ENCODE measurements around the gene LRRC23.

LRRC23 gene

DNA sequence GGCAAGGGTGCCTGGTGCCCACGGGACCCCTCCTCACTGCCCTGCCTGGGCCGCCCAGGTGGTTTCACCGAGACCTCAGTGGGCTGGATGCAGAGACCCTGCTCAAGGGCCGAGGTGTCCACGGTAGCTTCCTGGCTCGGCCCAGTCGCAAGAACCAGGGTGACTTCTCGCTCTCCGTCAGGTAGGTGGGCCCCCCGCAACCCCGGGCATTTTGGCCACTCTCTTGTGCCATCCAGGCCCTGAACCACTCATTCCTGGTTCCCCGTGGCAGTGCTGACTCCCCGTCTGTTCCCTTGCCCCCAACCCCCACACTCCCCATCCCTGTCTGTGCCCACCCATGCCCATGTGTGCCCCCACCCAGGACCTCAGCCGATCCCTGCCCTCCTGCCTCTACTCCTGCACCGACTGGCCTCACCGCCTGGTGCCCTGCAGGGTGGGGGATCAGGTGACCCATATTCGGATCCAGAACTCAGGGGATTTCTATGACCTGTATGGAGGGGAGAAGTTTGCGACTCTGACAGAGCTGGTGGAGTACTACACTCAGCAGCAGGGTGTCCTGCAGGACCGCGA, 47.0 kb downstream of the LRRC23 start:
- TF ChIP-seq, protein P1, sequence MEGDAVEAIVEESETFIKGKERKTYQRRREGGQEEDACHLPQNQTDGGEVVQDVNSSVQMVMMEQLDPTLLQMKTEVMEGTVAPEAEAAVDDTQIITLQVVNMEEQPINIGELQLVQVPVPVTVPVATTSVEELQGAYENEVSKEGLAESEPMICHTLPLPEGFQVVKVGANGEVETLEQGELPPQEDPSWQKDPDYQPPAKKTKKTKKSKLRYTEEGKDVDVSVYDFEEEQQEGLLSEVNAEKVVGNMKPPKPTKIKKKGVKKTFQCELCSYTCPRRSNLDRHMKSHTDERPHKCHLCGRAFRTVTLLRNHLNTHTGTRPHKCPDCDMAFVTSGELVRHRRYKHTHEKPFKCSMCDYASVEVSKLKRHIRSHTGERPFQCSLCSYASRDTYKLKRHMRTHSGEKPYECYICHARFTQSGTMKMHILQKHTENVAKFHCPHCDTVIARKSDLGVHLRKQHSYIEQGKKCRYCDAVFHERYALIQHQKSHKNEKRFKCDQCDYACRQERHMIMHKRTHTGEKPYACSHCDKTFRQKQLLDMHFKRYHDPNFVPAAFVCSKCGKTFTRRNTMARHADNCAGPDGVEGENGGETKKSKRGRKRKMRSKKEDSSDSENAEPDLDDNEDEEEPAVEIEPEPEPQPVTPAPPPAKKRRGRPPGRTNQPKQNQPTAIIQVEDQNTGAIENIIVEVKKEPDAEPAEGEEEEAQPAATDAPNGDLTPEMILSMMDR (IDR thresholded peaks at IDR 0.05; ENCODE audit: low read depth, low read length) = no peak
- H3K4me3 ChIP-seq (ENCODE audit: low read depth, low read length) = no peak overlapping the region

DNA sequence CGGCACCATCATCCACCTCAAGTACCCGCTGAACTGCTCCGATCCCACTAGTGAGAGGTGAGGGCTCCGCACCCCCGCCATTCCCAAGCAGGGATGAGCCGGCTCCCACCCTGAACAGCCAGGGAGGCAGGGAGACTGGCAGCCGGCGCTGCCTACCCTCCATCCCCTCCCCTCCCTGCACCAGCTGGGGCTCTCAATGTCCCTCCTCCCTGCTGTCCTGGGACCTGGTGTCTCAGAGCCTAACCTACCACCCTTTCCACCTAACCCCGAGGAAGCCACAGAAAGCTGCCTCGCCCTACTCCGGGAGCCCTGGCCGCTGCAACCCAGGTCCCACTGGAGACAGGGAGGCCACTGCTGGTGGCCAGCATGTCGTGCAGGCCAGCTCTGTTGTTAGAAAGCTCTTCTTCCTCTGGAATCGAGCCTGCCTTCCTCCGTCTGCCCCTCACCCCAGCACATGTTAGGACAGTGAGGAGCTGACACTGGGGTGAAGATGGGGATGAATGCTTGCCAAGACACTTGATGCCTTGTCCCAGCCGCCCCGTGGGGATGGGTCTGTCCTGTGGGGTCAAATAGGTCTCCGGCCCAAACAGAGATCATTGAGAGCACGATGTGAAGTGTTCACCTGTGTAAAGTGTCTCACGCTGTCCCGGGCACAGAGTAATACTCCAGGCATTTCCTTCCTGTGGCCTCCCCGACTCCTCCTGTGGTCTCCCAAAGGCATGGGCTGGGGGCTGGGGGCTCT, 47.7 kb downstream of the LRRC23 start:
- TF ChIP-seq, protein P1 (IDR thresholded peaks at IDR 0.05; ENCODE audit: low read depth, low read length) = no peak
- H3K4me3 ChIP-seq (ENCODE audit: low read depth, low read length) = no peak overlapping the region

DNA sequence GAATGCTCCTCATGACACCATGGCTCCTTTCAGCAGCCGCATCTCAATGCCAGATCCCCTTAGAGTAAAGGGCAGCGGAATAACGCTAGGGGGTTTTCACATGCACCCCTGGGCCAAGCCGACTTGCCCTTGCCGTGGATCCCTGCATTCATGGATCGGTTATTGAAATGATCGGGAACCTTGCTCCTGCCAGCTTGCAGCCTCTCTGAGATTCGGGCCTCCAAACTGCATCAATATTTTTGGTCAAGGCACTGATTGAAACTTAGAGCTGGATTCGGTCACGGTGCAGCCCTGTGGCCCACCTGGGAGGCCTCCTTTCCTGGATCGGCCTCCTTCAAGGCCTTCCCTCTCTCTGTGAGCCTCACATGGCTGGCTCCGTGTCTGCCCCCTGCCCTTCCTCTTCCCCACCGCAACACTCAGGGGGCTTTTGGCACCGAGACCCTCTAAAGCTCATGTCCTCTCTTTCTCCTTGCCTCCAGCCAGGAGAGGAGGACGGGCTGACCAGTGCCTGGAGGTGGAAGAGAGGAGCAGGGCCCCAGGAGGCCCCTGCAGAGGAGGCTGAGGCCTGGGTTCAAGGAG, 48.3 kb downstream of the LRRC23 start:
- TF ChIP-seq, protein P1 (IDR thresholded peaks at IDR 0.05; ENCODE audit: low read depth, low read length) = no peak
- no peak overlapping the region for H3K4me3 ChIP-seq (ENCODE audit: low read depth, low read length)

DNA sequence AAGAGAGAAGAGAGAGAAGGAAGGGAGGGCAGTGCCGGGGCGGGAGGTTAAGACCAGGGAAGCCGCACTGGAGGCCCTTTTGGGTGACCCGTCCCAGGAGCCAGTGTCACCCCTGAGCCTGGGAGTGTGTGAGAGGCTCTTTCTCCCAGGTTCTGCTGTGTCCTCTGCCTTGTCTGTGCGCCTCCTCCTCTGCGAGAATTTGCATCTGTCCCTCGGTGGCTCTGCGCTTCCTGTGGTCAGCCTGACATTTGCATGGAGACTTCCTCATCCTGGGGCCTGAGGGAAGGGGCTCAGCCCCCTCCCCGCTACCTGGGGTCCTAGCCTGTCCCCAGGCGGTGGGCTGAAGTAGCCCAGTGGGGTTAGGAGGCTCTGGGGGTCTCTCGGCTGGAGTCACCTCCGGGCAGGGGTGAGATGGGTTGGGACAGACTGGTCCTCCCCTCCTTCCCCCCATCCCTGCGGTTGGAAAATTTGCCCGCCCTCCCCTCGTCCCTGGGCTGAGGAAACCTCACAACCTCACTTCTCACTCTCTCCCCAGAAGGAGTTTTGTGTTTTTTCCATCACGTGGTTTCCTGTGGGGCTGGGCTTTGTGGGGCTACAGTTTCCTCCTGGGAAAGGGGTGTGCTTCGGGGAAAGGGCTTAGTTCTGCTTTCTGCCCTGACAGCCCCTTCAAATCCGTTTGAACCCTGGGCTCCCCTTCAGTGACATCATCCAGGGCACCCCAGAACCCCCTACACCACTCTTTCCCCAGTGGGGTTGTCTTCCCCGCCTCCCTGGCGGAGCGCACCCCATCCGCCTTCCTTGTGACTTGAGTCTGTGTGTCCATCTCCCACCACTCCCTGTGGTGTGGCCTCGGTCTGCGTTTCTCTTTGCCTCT, 49.1 kb downstream of the LRRC23 start:
- TF ChIP-seq, protein P1 (IDR thresholded peaks at IDR 0.05; ENCODE audit: low read depth, low read length) = no peak
- no peak overlapping the region for H3K4me3 ChIP-seq (ENCODE audit: low read depth, low read length)

DNA sequence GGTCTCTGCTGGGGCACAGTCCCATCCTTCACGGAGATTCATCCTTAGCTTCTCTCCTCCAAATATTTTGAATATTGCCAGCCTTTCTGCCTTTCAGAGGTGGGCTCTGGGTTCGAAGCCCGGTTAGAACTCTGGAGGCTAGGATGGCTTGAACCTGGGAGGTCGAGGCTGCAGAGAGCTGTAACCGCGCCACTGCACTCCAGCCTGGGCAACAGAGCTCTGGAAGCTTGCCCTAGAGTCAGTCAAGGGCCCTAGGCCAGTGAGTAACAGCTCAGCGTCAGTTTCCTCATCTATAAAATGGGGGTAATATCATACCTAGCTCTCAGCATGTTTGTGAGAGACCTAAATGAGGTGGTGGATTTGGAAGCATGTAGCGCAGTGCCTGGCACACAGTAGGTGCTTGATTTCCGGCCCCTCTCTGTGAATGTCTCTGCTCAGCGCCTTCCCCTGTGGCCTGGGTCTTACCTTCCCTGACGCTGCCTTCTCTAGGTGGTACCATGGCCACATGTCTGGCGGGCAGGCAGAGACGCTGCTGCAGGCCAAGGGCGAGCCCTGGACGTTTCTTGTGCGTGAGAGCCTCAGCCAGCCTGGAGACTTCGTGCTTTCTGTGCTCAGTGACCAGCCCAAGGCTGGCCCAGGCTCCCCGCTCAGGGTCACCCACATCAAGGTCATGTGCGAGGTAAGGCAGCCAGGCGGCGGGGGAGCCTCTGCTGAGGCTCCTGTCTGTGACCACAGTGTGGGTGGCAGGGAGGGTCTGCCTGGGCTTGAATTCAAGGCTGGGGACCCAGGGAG, 49.9 kb downstream of the LRRC23 start:
- no peak overlapping the region for H3K4me3 ChIP-seq (ENCODE audit: low read depth, low read length)

More for the DNA sequence above, 49.9 kb downstream of the LRRC23 start:
- TF ChIP-seq, protein P1 (IDR thresholded peaks at IDR 0.05; ENCODE audit: low read depth, low read length) = no peak

All from WI38 (cell line).